Measurements from ENCODE around the gene AAGAB. TPM values are rescaled to one million over a fixed set of nuclear protein-coding genes. Genes with fewer than 3 reads are reported as not detected.

The AAGAB gene
- total RNA-seq, 4 donors from 2014 or later: 11.4 to 35.1 (median 18.0) TPM

DNA sequence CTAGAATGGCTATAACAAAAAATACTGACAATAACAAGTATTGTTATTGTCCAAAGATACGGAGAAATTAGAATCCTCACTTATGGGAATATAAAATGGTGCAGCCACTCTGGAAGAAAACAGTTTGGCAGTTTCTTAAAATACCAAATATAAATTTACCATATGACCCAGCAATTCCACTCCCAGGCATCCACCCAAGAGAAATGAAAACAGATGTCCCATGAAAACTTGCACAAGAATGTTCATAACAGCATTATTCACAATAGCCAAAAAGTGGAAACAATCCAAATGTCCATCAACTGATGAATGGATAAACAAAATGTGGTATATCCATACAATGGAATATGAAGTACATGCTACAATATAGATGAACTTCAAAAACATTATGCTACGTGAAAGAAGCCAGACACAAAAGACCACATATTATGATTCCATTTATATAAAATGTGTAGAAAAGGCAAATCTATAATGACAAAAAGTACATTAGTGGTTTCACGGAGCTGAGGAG, 9.4 kb downstream of the AAGAB start:
- H3K27ac ChIP-seq: no peak overlapping the region
- 89% methylated on average over 3 of the region's 3 CpGs for WGBS, 2 donors
- no peak for TF ChIP-seq POLR2A (IDR thresholded peaks at IDR 0.05)
- TF ChIP-seq, protein P1, sequence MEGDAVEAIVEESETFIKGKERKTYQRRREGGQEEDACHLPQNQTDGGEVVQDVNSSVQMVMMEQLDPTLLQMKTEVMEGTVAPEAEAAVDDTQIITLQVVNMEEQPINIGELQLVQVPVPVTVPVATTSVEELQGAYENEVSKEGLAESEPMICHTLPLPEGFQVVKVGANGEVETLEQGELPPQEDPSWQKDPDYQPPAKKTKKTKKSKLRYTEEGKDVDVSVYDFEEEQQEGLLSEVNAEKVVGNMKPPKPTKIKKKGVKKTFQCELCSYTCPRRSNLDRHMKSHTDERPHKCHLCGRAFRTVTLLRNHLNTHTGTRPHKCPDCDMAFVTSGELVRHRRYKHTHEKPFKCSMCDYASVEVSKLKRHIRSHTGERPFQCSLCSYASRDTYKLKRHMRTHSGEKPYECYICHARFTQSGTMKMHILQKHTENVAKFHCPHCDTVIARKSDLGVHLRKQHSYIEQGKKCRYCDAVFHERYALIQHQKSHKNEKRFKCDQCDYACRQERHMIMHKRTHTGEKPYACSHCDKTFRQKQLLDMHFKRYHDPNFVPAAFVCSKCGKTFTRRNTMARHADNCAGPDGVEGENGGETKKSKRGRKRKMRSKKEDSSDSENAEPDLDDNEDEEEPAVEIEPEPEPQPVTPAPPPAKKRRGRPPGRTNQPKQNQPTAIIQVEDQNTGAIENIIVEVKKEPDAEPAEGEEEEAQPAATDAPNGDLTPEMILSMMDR (IDR thresholded peaks at IDR 0.05): no peak
- no peak for TF ChIP-seq EP300 (IDR thresholded peaks at IDR 0.05)
- no peak for DNase-seq (ENCODE audit: low spot score in 2 of 2)
- H3K4me3 ChIP-seq: no peak overlapping the region
- H3K4me1 ChIP-seq: peaks cover 0 to 28% (median 3%) of the 10 kb centered on the region in 4 donors
- H3K9me3 ChIP-seq: peaks cover 0 to 6% (median 0%) of the 10 kb centered on the region in 4 donors
- peaks cover 0 to 23% (median 0%) of the 10 kb centered on the region in 3 donors for H3K36me3 ChIP-seq
- H3K27me3 ChIP-seq: no peaks in the 10 kb centered on the region

DNA sequence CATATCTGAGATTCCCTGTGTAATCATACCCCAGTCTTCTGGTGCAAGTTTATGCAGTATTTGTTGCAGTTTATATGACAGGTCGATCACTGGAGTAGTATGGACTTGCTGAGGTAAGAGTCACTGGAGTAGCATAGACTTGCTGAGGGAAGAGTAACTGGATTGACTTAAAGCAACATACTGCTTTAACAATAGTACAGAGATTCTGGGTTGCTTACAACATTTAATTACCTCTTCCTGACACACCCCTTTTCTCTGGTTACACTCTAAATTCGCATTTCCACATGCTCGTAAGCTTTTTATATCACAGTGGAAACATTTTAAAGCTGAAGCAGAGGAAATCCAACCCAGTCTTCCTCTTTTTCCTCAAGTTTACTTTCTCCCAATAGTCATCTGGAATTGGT, 11.8 kb downstream of the AAGAB start:
- DNase-seq (ENCODE audit: low spot score in 2 of 2): no peak
- H3K9me3 ChIP-seq: peaks cover 0 to 6% (median 0%) of the 10 kb centered on the region in 4 donors
- no peak overlapping the region for H3K4me3 ChIP-seq
- TF ChIP-seq POLR2A (IDR thresholded peaks at IDR 0.05): no peak
- peak in 1 of 2 donors; percentile 22 for TF ChIP-seq EP300 (IDR thresholded peaks at IDR 0.05)
- TF ChIP-seq, protein P1 (IDR thresholded peaks at IDR 0.05): no peak
- WGBS, 2 donors: 63 to 69% methylated on average over 3 of the region's 3 CpGs
- H3K4me1 ChIP-seq: peaks cover 0 to 38% (median 5%) of the 10 kb centered on the region in 4 donors
- H3K36me3 ChIP-seq: peaks cover 0 to 23% (median 0%) of the 10 kb centered on the region in 3 donors
- H3K27ac ChIP-seq: peak overlapping the region in 1 of 4 donors; percentile 11
- H3K27me3 ChIP-seq: no peaks in the 10 kb centered on the region

- no peak overlapping the region for H3K4me3 ChIP-seq
- no peak for DNase-seq (ENCODE audit: low spot score in 2 of 2)
- 75 to 81% methylated on average over 4 of the region's 4 CpGs for WGBS, 2 donors
- TF ChIP-seq, protein P1 (IDR thresholded peaks at IDR 0.05): no peak
- TF ChIP-seq POLR2A (IDR thresholded peaks at IDR 0.05) (no peak), EP300 (IDR thresholded peaks at IDR 0.05) (no peak)
- peaks cover 0 to 38% (median 5%) of the 10 kb centered on the region in 4 donors for H3K4me1 ChIP-seq
- no peaks in the 10 kb centered on the region for H3K27me3 ChIP-seq
- H3K9me3 ChIP-seq: no peaks in the 10 kb centered on the region
- no peak overlapping the region for H3K27ac ChIP-seq
- H3K36me3 ChIP-seq: peaks cover 0 to 14% (median 0%) of the 10 kb centered on the region in 3 donors
These were observed 13.2 kb downstream of the AAGAB start for GRCh38 chr15:67241132-67241855.

GRCh38 chr15:67240235-67241131, 14.0 kb downstream of the AAGAB start:
- peaks cover 0 to 8% (median 0%) of the 10 kb centered on the region in 3 donors for H3K36me3 ChIP-seq
- peaks cover 0 to 44% (median 5%) of the 10 kb centered on the region in 4 donors for H3K4me1 ChIP-seq
- H3K4me3 ChIP-seq: no peak overlapping the region
- WGBS, 2 donors: 63 to 69% methylated on average over 3 of the region's 3 CpGs
- H3K27me3 ChIP-seq: no peaks in the 10 kb centered on the region
- TF ChIP-seq, protein P1 (IDR thresholded peaks at IDR 0.05): no peak
- TF ChIP-seq EP300 (IDR thresholded peaks at IDR 0.05): no peak
- TF ChIP-seq POLR2A (IDR thresholded peaks at IDR 0.05): no peak
- no peak overlapping the region for H3K27ac ChIP-seq
- no peak for DNase-seq (ENCODE audit: low spot score in 2 of 2)
- H3K9me3 ChIP-seq: no peaks in the 10 kb centered on the region
